Liver (tissue), 9 donors: ENCODE data around the gene TTLL3. TPM values are rescaled to one million over a fixed set of nuclear protein-coding genes. Genes with fewer than 3 reads are reported as not detected.
"Not testable (repeated sequence)": the region's sequence is repeated elsewhere in the genome, so short reads cannot be mapped to it uniquely, and the experiment has no call there.

Experiments
- DNase-seq: peaks from one replicate; pipeline ENCODE4 v3.0.0-alpha.2; 2017; ENCODE audit warnings: low spot score
- H3K27ac ChIP-seq, 2 donors: one replicate each; pipeline ENCODE4 v1.7.0; 2013; ENCODE audit warnings: inconsistent platforms in 2 of 2, low read length in 2 of 2, control low read depth in 1 of 2, low read depth in 1 of 2, mild to moderate bottlenecking in 1 of 2
- H3K27me3 ChIP-seq, 4 donors: one replicate each; pipeline versions ENCODE4 v1.6.1 to v1.7.0; 2013; ENCODE audit warnings: low read length in 3 of 4, inconsistent platforms in 1 of 4, mild to moderate bottlenecking in 1 of 4, moderate library complexity in 1 of 4; ENCODE audit not compliant: control insufficient read depth in 4 of 4, insufficient read depth in 4 of 4
- H3K36me3 ChIP-seq, 4 donors: one replicate each; pipeline versions ENCODE4 v1.6.1 to v1.7.0; 2013; ENCODE audit warnings: low read length in 3 of 4, mild to moderate bottlenecking in 3 of 4, low read depth in 1 of 4, moderate library complexity in 1 of 4; ENCODE audit not compliant: control insufficient read depth in 4 of 4, insufficient read depth in 3 of 4
- H3K4me1 ChIP-seq, 4 donors: one replicate each; pipeline versions ENCODE4 v1.6.1 to v1.7.0; 2013; ENCODE audit warnings: low read length in 3 of 4, mild to moderate bottlenecking in 3 of 4, moderate library complexity in 1 of 4; ENCODE audit not compliant: control insufficient read depth in 4 of 4, insufficient read depth in 4 of 4
- H3K4me3 ChIP-seq, 3 donors: one replicate each; pipeline versions ENCODE4 v1.6.1 to v1.7.0; 2013; ENCODE audit warnings: low read length in 3 of 3, control low read depth in 1 of 3, low read depth in 1 of 3, mild to moderate bottlenecking in 1 of 3
- H3K9ac ChIP-seq, 2 donors: one replicate each; pipeline ENCODE4 v1.7.0; 2013; ENCODE audit warnings: low read length in 2 of 2, mild to moderate bottlenecking in 2 of 2, moderate library complexity in 2 of 2, control low read depth in 1 of 2, low read depth in 1 of 2
- H3K9me3 ChIP-seq, 4 donors: one replicate each; pipeline versions ENCODE4 v1.6.1 to v1.7.0; 2013; ENCODE audit warnings: low read length in 3 of 4; ENCODE audit not compliant: control insufficient read depth in 4 of 4
- EGR1 ChIP-seq, 2 donors: IDR thresholded peaks; 2 replicates each; pipeline ENCODE4 v1.6.1; 2016 to 2018; ENCODE audit warnings: antibody characterized with exemption in 2 of 2, low read depth in 2 of 2
- FOXA1 ChIP-seq: IDR thresholded peaks from 2 replicates; pipeline ENCODE4 v1.6.1; 2016; ENCODE audit warnings: antibody characterized with exemption
- FOXA2 ChIP-seq: IDR thresholded peaks from 2 replicates; pipeline ENCODE4 v1.6.1; 2016; ENCODE audit warnings: antibody characterized with exemption
- GABPA ChIP-seq, 2 donors: IDR thresholded peaks in 1 of 2; conservative IDR thresholded peaks in 1 of 2; 2 replicates each; pipeline ENCODE4 v1.6.1; 2016; ENCODE audit warnings: antibody characterized with exemption in 2 of 2, mild to moderate bottlenecking in 1 of 2, moderate library complexity in 1 of 2
- RAD21 ChIP-seq, 2 donors: IDR thresholded peaks; 2 replicates each; pipeline ENCODE4 v1.6.1; 2016; ENCODE audit warnings: antibody characterized with exemption in 2 of 2, mild to moderate bottlenecking in 2 of 2
- RXRA ChIP-seq, 2 donors: IDR thresholded peaks; 2 replicates each; pipeline ENCODE4 v1.6.1; 2017 to 2018; ENCODE audit warnings: antibody characterized with exemption in 2 of 2, mild to moderate bottlenecking in 1 of 2
- SP1 ChIP-seq: IDR thresholded peaks from 2 replicates; pipeline ENCODE4 v1.6.1; 2018; ENCODE audit warnings: antibody characterized with exemption, mild to moderate bottlenecking
- TAF1 ChIP-seq: conservative IDR thresholded peaks from 2 replicates; pipeline ENCODE4 v1.6.1; 2016; ENCODE audit warnings: antibody characterized with exemption, mild to moderate bottlenecking
- YY1 ChIP-seq: IDR thresholded peaks from 2 replicates; pipeline ENCODE4 v1.6.1; 2016; ENCODE audit warnings: antibody characterized with exemption, mild to moderate bottlenecking
- WGBS: extraction: QIAGEN DNeasy Blood & Tissue Kit; methylation state at CpG from one replicate; pipeline ENCODE4 v1.1.7; 2013; 5-methylcytosine and 5-hydroxymethylcytosine counted together
- polyA plus RNA-seq, 2 donors: library from polyadenylated mRNA; stranded (reverse) in 1 of 2; unstranded in 1 of 2; fragments of 200-250 nt in 1 of 2; fragments of >200 nt in 1 of 2; fragmentation: Nextera tagmentation in 1 of 2; extraction: Ambion mirVana in 1 of 2; gene quantifications; one replicate each; pipeline versions ENCODE4 v1.2.1 to v1.2.3, GENCODE V29; 2013 to 2015
- total RNA-seq, 2 donors: library from RNA; depleted of rRNA; stranded (reverse); fragments of >200 nt; gene quantifications; one replicate each; pipeline ENCODE4 v1.2.3, GENCODE V29; 2014
- TF ChIP-seq, protein P1 (sequence below): IDR thresholded peaks from 2 replicates; pipeline ENCODE4 v1.6.1; 2016; ENCODE audit warnings: antibody characterized with exemption
- TF ChIP-seq, protein P2 (sequence below): IDR thresholded peaks from 2 replicates; pipeline ENCODE4 v1.6.1; 2016; ENCODE audit warnings: antibody characterized with exemption, mild to moderate bottlenecking
- TF ChIP-seq, protein P3 (sequence below): IDR thresholded peaks from 2 replicates; pipeline ENCODE4 v1.6.1; 2016; ENCODE audit warnings: antibody characterized with exemption
- donor health status: healthy.
- donor health status: healthy.
- donor health status: healthy.
- donor health status: healthy.
- donor health status: healthy.

TTLL3 gene
- total and polyA plus RNA-seq, 4 donors, result 2.8 to 19.6 (median 6.5) TPM

DNA sequence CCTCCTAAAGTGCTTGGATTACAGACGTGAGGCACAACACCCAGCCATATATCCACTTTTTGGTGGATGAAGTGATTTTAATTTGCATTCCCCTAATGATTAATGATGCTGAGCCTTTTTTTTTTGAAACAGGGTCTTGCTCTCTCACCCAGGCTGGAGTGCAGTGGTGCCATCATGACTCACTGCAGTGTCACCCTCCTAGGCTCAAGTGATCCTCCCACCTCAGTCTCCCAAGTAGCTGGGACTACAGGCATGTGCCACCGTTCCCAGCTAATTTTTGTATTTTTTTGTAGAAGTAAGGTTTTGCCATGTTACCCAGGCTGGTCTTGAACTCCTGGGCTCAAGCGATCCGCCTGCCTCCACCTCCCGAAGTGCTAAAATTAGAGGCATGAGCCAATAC, 62.0 kb downstream of the TTLL3 start:
- WGBS, result 95% methylated on average over 5 of the region's 5 CpGs
- H3K36me3 ChIP-seq, DNase-seq: not testable (repeated sequence)

DNA sequence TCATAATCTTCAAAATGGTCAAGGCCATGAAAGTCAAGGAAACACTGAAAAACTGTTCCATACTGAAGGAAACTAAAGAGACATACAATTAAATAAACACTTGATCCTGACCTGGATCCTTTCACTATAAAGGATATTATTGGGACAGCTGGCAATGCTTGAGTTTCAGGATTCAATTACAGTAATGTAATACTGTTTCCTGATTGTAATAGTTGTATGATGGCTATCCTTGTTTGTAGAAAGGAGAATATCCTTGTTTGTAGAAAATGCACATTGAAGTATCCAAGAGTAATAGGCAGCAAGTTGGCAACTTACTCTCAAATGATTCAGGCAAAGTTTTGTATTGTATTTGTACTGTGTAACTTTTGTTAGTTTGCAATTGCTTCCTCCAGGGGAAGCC, 65.4 kb downstream of the TTLL3 start:
- H3K27me3 ChIP-seq, result no peaks in the 10 kb centered on the region
- H3K36me3 ChIP-seq, result no peaks in the 10 kb centered on the region
- no peak overlapping the region for H3K4me3 ChIP-seq
- H3K9ac ChIP-seq, result no peak overlapping the region
- no peak for DNase-seq
- TF ChIP-seq, protein P1, sequence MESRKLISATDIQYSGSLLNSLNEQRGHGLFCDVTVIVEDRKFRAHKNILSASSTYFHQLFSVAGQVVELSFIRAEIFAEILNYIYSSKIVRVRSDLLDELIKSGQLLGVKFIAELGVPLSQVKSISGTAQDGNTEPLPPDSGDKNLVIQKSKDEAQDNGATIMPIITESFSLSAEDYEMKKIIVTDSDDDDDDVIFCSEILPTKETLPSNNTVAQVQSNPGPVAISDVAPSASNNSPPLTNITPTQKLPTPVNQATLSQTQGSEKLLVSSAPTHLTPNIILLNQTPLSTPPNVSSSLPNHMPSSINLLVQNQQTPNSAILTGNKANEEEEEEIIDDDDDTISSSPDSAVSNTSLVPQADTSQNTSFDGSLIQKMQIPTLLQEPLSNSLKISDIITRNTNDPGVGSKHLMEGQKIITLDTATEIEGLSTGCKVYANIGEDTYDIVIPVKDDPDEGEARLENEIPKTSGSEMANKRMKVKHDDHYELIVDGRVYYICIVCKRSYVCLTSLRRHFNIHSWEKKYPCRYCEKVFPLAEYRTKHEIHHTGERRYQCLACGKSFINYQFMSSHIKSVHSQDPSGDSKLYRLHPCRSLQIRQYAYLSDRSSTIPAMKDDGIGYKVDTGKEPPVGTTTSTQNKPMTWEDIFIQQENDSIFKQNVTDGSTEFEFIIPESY, result no peak
- TF ChIP-seq RAD21 (IDR thresholded peaks at IDR 0.05), result no peak
- no peak for TF ChIP-seq TAF1
- TF ChIP-seq RXRA (IDR thresholded peaks at IDR 0.05), result no peak
- TF ChIP-seq, protein P2, sequence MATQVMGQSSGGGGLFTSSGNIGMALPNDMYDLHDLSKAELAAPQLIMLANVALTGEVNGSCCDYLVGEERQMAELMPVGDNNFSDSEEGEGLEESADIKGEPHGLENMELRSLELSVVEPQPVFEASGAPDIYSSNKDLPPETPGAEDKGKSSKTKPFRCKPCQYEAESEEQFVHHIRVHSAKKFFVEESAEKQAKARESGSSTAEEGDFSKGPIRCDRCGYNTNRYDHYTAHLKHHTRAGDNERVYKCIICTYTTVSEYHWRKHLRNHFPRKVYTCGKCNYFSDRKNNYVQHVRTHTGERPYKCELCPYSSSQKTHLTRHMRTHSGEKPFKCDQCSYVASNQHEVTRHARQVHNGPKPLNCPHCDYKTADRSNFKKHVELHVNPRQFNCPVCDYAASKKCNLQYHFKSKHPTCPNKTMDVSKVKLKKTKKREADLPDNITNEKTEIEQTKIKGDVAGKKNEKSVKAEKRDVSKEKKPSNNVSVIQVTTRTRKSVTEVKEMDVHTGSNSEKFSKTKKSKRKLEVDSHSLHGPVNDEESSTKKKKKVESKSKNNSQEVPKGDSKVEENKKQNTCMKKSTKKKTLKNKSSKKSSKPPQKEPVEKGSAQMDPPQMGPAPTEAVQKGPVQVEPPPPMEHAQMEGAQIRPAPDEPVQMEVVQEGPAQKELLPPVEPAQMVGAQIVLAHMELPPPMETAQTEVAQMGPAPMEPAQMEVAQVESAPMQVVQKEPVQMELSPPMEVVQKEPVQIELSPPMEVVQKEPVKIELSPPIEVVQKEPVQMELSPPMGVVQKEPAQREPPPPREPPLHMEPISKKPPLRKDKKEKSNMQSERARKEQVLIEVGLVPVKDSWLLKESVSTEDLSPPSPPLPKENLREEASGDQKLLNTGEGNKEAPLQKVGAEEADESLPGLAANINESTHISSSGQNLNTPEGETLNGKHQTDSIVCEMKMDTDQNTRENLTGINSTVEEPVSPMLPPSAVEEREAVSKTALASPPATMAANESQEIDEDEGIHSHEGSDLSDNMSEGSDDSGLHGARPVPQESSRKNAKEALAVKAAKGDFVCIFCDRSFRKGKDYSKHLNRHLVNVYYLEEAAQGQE, result no peak
- TF ChIP-seq FOXA1, result no peak
- no peak for TF ChIP-seq EGR1 (IDR thresholded peaks at IDR 0.05; ENCODE audit: low read depth in 2 of 2)
- TF ChIP-seq YY1, result no peak
- TF ChIP-seq SP1, result no peak
- TF ChIP-seq FOXA2, result no peak
- TF ChIP-seq, protein P3, sequence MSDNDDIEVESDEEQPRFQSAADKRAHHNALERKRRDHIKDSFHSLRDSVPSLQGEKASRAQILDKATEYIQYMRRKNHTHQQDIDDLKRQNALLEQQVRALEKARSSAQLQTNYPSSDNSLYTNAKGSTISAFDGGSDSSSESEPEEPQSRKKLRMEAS, result no peak
- TF ChIP-seq GABPA (IDR thresholded peaks at IDR 0.05 in 1 of 2, conservative IDR thresholded peaks at IDR 0.05 in 1 of 2), result no peak
- peaks cover 0 to 6% (median 2%) of the 10 kb centered on the region in 4 donors for H3K4me1 ChIP-seq
- no peak overlapping the region for H3K27ac ChIP-seq
- no peaks in the 10 kb centered on the region for H3K9me3 ChIP-seq

More for the DNA sequence above, 62.0 kb downstream of the TTLL3 start:
- H3K27ac ChIP-seq, H3K27me3 ChIP-seq, H3K9ac ChIP-seq, H3K4me3 ChIP-seq, H3K4me1 ChIP-seq, H3K9me3 ChIP-seq: not testable (repeated sequence)

DNA sequence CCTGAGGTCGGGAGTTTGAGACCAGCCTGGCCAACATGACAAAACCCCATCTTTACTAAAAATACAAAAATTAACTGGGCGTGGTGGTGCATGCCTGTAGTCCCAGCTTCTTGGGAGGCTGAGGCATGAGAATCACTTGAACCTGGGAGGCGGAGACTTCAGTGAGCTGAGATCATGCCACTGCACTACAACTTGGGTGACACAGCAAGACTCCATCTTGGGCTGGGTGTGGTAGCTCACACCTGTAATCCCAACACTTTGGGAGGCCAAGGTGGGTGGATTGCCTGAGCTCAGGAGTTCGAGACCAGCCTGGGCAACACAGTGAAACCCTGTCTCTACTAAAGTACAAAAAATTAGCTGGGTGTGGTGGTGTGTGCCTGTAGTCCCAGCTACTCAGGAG, 66.2 kb downstream of the TTLL3 start:
- 93% methylated on average over 4 of the region's 4 CpGs for WGBS
- H3K4me3 ChIP-seq, H3K27ac ChIP-seq: not testable (repeated sequence)

More for the DNA sequence above, 66.2 kb downstream of the TTLL3 start:
- not testable (repeated sequence) for H3K4me1 ChIP-seq, DNase-seq, H3K27me3 ChIP-seq, H3K9ac ChIP-seq, H3K36me3 ChIP-seq, H3K9me3 ChIP-seq
